IPS DF 4.7 (cell line): ENCODE results near the gene PIP4K2B.

Source experiments
- DNase-seq: peaks from one replicate; pipeline ENCODE4 v3.0.0-alpha.2; 2013; ENCODE audit warnings: low spot score; ENCODE audit errors: extremely low read depth

PIP4K2B gene

DNA sequence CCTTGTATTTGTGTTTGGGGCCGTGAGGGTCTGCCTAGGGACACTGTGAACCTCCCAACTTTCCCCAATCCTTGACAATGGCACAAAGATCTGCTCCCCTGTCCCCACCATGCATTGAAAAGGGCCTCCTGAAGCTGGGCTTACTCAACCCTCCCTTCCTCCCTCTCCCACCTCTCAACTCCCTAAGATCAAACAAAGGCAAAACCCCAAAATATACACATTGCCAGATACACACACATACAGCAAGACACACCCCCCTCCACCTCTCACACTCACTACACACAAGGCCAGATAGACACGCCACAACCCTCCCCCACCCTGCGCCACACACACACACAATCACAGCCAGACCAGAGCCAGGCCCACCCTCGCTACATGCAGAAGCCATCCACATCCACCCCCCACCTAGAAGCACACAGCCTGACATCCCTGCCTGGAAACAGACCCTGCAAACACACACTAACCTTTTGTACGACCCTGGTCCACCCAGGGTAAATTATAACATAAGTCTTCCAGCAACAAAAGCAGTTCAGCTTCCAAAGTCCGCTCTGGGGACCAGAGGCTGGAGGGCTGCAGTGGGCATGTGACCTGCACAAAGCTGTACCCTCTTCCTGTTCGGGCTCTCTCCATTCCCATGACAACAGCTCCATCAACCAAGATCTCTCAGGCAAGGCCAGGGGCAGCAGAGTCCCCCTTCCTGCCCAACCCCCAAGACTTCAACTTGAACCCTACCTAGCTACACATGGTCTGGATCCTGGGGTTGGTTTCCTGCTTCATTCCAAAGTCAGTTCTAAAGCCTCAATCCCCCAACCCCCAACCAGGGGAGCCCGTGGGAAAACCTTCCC is 53.1 kb downstream of the PIP4K2B start:
- no peak for DNase-seq

DNA sequence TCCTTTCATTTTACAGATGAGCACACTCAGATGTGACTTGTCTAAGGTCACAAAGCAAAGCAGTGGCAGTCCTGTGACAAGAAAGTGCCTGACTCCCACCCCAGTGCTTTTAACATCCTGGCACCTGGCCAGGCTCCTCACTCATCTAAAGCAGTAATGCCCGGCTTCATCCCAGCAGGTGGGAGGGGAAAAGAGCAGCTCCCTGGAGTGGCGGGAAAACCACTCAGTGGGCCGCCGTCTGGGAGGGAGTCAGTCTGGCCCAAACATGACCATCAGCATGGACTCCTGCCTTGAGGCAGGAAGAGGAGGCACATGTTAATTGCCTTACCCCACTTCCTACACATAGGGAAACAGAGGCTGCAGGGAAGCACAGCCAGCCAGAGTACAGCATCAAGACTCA is 53.8 kb downstream of the PIP4K2B start:
- no peak for DNase-seq

DNA sequence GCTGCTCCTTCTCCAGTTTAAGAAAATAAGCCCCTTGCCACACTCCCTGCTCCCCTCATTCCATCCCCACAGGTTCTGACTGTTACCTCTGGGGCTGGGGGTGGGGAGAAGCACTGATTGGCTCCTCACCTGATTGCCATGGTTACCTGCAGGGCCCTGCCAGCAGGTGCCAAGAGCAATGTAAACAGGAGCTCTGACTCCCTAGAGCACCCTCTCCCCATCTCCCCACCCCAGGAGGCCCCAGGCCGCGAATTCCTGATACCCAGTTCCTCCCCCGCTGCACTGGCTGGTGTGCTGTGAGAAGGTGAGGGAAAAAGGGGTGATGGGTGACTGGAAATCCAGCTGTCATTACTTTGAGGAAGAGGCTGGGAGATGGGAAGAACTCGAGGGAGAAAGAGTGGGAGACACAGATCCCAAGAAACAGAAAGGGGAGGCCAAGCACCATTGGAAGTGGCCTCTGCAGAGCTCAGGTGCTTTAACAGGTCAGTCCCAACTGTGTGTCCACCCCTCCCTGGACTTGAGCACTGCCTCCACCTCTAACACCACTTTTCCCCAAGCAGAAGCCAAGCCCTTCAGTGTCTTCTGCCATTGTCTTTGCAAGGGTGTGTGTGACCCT is 55.7 kb downstream of the PIP4K2B start:
- no peak for DNase-seq

DNA sequence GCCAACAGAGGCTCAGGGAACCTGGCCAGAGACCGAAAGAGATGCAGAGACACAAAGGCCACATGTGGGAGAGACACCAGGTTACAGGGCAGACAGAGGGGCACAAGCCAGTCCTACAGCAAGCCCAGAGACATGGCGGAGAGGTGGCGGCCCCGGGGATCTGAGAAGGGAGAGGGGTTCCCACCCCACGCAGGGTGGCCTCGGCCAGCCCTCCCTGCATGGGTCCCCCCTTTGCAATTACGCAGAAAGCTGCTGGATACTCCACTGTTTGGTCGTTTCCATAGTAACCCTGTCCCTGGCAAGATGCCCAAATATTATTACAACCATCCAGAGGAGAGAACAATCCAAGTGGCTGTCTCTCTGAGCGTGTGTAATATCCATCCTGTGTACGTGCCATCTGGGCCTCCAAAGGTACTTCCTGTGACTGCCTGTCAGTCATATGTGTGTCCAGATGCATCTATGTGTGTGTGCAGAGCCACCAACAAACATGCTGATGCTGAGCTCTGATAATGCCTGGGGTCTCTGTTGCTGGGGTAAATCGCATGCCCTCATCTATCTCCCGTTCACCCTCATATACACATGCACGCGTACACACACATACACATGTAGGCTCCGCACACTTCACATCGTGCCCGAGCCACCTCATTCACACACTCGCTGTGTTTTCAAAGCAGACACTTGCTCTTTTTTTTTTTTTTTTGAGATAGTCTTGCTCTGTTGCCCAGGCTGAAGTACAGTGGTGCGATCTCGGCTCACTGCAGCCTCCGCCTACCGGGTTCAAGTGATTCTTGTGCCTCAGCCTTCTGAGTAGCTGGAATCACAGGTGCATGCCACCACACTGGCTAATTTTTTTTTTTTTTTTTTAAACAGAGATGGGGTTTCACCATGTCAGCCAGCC is 56.7 kb downstream of the PIP4K2B start:
- no peak for DNase-seq

DNA sequence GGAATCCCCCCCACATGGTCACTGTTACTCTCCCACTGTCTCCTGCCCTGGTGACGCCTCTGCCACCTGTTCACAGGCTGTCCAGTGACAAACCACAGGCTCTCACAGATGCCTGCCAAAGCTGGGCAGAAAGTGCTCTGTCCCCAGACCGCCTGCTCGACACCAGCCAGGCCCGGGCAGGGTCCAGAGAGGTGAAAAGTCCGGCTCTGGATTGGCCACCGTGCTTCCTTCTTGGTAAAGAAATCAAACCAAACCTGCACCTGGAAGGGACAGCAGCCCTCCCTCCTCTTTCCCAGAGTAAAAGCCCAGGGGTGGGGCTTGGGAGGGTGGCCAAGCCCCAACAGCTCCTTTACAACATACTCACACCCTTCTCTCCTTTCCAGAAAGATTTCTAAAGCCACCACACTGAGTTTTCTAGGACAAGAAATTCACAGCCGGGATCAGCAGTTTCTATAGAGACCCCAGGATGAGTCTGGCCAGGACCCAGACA is 57.4 kb downstream of the PIP4K2B start:
- no peak for DNase-seq

DNA sequence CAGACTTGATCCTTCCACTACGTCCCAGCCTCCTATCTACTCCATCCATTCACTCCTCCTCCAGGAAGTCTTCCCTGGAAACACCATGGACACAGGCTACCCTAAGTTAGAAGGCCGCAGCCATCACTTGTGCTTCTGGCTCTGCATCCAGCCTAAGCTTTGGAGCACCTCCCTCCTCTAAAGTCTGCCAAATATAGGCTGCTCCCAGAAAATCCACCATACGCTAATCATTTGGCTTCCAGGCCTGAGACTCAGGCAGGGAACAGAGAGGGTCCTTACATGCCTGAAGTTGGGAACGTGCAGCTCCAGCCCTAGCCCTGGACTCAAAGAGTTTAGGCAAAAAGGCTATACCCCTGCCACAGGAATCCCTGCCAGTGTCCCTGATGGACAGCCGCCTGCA is 57.9 kb downstream of the PIP4K2B start:
- DNase-seq: no peak

DNA sequence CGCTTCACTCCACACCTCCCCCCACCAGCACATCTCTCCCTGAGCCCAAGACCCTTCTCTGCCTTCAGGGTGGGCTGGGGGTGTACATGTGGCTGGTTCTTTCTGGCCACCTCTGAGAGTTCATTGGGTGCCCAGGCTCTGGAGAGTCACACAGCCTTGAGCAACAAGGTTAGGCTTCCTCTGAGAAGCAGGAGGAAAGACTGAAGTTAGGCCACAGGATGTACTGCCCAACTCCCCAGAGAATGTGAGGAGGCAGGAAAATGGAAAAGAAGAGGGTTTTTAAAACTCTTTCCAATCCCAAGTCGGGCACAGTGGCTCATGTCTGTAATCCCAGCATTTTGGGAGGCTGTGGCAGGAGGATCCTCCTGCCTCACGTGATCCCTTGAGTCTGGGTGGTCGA is 58.5 kb downstream of the PIP4K2B start:
- DNase-seq: no peak

DNA sequence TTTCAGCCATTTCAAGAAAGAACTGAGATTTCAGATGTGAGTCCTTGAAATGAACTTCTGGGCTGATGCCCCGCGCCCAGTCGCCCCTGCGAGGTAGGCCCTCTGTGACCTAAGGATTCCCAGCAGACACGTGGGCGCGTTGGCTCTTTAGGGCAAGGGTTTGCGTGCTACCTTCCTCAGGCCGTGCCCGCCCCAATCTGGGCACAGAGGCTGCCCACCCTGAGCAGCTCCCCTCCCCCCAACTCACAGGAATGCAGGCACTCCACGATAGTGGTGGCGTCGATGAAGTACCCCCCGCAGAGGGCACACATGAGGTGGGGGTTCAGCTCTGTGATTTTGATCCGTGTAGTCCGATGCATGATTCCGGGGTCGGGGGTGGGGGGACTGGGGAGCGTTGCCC is 59.3 kb downstream of the PIP4K2B start:
- no peak for DNase-seq

DNA sequence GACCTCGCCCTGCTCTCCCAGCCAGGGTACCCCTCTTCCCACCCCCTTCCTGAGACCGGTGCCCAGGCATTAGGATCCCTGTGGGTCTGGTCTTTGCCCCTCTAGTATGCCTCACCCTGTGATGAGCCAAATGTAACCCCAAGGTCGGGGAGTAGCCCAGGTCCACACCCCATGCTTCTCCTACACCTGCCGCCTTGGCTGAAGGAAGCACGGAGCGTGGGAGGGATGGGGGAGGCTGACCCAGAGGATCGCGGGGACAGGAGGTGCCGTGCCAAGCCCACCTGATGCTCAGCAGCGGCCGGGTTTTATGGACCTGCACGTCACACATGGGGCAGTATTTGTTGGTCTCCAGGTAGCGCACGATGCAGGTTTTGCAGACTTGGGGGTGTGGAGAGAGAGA is 60.1 kb downstream of the PIP4K2B start:
- DNase-seq: no peak

DNA sequence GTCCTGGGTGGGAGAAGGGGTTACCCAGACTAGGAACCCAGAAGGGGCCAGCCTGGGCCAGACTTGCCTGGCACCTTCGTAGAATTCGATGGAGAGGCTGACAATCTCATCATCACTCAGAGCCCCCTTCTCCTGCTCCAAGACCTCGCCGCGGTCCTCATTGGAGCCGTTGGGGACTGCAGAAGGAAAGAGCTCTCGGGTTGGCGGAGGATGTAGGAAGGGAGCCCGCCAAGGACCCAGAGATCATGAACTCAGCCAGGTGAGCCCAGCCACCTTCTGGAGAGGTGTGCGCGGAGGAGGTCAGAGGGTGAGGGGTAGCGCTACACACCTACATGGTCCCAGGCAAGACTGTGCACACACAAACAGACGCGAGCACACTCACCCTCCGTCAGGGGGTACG is 60.7 kb downstream of the PIP4K2B start:
- no peak for DNase-seq

DNA sequence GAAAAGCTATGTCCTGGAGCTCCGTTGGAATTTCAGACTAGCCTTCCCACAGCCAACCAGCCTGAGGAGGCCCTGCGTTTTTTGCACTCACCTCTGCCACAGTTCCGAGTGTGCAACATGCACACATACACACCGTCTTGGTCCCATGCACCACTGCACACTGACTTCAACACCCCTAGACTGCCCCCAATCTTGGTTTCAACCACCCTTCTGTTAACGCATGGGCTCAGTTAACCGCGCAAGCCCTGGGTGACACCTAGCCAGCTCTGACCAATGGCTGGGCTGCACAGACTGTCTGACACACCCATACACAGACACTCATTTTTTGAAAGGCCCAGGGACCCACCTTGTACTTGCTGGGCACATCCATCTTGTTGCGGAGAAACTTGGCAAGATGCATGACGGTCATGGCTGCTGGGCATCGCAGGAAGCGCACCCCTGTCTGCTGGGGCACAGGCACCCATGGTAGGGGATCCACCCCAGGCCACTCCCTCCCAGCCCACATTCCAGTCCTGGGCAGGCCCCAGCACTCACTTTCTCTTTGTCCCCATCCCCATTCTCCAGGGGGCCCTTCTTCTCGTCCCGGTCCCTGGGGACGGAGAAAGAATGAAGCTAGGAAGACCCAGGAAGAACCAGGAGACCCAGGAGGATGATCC is 61.2 kb downstream of the PIP4K2B start:
- no peak for DNase-seq

DNA sequence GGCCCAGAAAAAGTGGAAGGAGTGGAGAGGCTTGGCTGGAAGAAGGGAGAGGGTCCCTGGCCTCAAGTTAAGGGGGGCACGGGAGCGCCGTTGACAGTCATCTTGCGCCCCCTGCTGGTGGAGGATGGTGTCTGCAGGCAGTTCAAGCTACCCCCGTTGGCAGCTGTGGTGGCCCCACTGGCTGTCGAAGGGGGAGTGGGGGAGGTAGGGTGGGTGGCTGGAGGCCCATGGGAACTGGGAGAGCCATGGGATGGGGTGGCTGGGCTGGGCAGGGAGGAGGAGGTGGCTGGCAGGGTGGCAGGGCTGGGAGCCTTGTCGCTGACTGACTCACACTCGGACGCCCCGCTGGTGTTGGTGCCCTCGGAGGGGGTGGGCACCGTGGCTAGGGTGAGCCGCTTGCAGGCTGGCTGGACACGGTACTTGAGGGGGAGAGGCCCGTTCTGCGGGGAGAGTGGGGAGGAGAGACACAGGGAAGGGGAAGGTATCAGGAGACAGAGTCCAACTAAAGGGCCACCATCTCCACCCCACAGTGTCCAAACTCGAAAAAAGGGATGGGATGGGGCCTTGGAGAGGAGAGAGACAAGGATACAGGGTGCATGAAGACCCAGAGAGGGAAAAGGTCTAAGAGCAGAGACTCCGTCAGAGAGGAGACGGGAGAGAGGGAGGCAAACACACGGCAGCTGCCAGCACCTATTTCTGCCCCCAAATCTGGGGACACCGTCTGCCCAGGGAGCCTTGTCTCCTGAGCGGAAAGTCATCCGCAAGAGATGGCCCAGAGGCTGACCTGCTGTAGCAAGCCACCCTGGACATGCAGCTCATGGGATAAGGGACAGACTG is 64.0 kb downstream of the PIP4K2B start:
- no peak for DNase-seq

DNA sequence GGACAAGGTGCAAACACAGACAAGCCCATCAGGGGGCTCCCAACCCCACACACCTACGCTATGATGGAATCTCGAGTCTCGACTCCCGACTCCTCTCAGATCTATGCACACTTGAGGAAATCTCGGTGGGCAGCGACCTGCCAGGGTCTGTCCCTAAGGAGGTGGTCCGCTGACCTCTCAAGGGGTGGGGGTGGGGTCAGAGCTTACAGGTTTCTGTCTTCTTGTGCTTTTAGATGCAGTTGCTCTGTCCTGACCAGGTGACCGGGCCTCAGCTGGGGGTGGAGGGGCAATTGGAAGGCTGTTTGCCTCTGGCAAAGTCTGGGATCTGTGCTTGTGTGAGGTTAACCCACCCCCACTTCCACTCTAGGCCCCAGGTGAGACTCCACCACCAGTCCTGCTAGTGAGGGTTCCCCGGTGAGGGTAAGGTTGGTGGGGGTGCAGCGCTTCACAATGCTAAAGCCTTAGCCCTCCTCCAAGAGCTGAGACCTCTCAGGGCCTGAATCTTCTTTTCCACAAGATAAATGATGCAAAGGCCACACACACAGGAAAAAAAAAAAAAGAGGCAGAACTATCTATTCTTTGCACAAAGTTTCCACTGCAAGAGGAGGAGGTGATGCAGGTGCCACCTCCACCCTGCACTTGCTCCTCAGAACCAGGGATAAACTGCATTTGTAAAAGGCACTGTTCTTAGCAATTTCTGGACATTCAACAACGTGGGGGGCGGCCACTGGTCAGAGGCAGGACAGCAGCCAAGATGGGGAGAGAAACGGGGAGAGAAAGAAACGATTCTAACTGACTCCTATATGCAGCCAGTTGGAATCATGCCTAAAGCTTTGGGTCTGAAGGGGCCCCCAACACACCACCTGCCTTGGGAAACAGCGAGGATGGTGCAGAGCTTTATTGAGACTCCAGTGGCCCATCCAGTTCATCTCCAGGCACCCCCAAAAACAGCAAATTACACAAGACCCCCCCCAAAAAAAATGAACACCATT is 65.1 kb downstream of the PIP4K2B start:
- no peak for DNase-seq

DNA sequence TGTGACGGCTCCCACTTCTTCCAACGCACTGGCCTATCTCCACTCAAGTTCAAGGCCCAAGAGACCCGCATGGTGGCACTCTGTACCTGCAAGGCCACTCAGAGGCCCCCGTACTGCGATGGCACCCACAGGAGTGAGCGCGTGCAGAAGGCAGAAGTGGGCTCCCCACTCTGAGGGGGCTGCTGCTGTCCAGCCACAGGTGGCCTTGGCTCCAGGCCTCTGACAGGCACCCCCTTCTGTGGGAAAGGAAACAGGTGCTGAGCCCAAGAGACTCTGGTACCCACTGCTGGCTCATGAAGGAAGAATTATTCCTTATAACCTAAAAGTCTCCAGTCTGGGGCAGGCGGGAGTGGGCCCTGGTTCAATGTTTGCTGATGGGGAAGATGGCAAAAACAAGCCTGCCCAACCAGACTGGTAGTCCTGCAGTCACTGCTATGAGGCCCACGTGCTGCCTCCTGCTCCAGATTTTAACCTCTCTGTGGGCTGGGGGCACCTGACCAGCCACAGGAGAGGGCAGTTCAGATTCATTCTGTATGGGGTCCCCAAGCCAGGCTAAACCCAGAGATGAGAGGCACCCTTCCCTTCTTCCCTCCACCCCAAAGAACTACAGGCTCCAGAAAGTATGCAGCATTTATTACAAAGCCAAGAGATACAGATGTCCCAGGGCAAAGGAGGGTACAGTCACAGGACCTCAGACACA is 65.9 kb downstream of the PIP4K2B start:
- DNase-seq: no peak

DNA sequence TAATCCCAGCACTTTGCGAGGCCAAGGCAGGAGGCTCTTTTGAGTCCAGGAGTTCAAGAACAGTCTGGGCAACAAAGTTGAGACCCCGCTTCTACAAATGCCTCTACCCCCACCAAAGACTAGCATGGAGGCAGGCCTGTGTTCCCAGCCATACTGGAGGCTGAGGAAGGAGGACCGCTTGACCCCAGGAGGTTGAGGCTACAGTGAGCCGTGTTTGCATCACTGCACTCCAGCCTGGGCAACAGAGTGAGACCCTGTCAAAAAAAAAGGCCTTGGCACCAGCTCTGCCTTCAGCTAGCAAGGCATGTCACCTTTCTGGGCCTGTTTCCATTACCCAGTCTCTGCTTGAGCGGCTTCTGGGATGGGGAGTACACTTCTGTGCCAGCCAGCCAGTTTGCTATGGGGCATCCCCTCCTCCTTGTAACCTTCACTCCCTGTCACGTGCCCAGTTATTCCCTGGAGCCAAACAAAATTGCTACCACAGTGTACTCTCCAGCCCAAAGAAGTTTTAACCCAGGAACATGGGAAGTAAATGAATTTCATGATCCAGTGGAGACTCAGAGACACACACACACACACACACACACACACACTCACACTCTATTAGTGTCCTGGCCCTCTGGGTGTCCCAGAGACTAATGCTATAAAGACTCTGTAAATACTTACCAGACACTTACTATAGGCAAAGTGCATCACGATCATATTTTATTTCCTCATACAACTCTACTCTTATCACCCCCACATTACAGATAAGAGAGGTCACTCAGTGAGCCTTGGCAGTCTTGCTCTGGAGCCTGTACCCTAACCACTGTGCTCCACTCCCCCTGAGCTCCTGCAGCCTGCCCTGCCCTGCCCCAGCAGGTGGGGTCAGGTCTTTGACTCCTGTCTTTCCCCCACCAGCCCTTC is 66.7 kb downstream of the PIP4K2B start:
- DNase-seq: no peak

DNA sequence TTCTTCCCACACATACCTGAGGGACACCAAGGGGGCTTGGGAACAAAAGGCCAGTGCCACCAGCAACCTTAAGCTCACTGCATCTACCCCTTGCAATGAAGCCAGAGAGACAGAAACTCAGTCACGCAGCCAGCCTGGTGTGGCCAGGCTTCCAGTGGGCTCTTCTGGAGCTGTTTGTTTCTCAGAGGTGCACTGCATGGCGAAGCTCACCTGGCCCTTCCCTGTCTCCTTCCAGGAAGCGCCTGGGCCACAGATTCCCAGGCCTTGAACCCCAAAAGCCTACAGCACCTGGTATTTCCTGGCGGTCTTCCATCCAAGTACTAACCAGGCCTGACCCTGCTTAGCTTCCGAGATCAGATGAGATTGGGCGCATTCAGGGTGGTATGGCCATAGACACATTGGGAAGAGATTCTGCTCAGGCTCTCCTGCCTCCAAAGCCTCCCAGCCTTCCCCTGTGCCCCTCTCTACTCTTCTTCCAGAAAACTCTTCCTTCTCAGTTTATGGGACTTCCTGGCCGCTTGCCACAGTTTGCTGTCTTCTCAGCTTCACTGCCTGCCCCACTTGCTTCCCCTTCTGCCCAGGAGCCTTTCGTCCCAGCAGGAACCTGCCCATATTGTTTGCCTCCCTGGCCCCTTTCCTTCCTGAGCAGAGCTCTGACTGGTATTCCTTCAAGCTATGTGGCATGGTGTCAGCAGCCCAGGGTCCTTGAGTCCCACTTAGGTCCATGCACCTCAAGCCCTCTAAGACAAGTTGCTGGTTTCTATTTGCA is 67.6 kb downstream of the PIP4K2B start:
- no peak for DNase-seq
